Posterior cingulate gyrus (tissue), 11 donors: ENCODE data around the gene PDE9A.

Experiments used
- DNase-seq, 10 donors: peaks; one replicate each; pipeline versions ENCODE4 v3.0.0 to v3.0.0-alpha.2; 2020 to 2021; ENCODE audit warnings: mixed read lengths in 3 of 10
- intact Hi-C: fragments of 100-400 bp; cut with DNase I; formaldehyde crosslinking; loops from one replicate; pipeline ENCODE4 v1.15.1; 2023

Gene PDE9A

DNA sequence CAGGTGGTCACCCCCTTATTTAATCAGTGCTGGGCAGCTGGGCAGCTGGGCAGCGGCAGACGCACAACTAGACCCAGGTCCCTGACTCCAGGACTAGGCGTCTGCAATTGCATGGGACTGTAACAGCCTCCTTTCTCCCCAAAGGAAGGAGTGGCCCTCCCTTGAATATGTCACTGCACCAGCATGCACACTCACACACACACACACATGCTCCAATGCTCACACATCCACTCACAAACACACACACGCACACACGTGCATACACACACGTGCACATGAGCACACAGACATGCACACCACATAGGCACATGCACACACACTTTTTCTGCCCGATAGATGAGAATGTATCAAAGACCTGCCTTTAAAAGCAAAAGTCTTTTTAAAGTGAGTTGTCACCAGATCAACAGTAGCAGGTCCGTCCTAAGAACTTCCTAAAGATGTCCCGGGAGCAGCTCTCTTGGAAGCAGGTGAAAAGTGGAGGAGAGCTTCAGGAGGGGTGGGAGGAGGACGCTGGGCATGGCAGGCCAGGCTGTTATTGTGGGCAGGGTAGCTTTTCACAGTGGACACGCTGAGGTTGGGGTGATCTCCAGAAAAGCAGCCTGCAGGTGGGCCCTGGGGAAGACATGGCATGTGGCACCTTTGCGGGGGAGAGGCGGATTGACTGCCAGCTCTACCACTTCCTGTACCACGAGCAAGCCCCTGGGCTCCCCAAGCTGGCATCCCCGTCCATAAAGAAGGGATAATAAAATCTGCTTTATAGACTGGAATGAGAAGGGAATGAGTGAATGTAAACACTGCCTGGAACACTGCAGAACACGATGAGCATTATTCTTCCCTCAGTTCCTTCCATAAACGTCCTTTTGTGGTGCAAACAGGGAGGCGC is 1.7 kb downstream of the PDE9A start:
- DNase-seq = peak in 3 of 10 donors; percentile 24 to 35 (median 25)
- intact Hi-C loops = loop anchor here (2.0 to 10.0 kb wide), 3 partner anchors 60 to 210 kb away; no protein-coding TSS in a partner anchor

DNA sequence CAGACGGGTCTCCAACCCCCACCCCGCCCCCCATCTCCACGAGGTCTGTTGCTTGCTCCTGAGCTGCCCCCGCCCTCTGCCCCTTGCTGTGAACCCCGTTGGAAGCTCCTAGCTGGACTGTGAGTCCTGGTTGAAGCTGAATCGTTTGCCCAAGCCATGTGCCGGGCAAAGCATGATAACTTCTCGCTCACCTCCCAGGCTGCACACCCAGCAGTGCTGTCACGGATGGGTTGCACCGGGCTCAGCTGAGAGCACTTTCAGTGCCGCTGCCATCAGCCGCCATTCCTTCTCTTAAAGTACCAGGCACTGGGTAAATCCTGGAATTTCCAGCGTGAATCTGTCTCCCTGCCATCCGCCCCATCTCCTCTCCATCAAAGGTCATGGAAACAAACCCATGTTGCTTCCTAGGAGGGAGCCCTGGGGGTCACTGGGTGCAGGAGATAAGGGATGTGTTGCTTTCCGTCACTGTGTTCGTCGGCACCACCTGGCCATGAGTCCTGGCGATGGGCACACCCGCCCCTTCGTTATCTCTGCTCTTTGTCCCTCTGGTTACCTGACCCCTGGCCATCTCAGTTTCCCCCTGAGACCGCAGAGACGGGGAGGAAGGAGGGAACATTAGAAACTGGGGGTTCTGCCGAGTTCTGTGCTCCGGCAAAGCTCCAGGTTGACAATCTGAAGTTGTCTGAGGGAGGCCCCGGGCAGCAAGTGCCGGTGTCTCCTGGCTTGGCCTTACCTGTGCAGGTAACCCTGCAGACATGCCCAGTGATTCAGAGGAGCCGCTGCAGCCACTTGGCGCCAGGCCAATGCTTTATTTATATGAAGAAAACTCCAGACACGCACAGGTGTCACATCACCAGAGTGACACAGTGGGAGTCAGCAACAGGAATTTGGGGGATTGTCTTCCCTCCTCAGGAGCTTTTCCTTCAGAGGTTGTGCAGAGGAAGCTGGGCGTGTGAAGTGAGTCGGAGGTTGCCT is 2.7 kb downstream of the PDE9A start:
- peak in 3 of 10 donors; percentile 50 to 71 (median 60) for DNase-seq
- intact Hi-C loops = loop anchor here (2.0 to 10.0 kb wide), 3 partner anchors 61 to 209 kb away; no protein-coding TSS in a partner anchor

DNA sequence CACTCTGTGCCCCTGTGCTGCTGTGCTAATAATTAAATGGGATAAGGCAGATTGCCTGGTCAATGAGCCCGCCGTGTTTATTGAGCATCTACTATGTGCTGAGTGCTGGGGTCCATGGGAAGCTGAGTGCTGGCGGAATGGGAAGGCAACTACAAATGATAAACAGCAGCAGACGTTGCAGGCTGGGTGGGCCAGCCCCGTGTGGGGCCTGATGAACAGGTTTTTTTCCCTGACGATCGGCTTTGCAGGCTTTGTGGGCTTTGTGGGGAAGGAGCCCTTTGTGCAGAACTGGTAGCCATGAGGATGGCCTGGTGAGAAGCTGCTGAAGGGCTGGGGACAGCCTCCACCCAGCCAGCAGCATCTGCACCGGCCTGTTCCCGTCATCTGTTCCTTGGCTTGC is 3.5 kb downstream of the PDE9A start:
- DNase-seq = peak in 2 of 10 donors; percentile 55 to 59
- intact Hi-C loops = loop anchor here (10.0 kb wide), 2 partner anchors 62 to 208 kb away; no protein-coding TSS in a partner anchor

DNA sequence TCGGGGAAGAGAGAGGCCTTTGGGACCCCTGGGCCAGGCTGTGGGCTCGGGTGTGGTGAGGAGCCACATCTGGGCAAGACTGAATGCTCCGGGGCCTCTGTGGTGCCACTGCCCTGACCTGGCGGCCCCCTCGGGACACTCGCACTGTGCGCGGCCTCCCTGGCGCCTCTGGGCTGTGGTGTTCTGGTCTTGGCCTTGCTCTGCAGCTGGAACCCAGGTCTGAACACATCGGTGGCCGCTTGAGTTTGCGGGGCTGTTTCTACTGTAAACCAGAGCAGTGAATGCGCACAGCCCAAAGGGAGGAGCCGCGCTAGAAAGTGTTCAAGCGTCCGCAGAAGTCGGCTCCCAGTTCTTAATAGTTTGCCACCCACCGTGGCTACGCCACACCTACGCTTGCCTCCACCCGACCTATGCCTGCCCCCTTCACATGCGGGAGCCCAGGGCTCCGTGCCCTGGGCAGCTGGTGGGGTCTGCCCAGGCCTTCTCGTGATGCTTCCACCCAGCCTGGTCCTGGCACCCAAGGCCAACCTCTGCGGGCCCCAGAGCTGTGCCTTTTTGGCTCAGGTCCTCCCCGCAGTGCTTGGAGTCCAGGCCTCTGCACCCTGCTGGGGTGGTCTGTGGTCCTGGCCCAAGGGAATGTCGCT is 4.4 kb downstream of the PDE9A start:
- peak in 4 of 10 donors; percentile 15 to 76 (median 55) for DNase-seq
- intact Hi-C loops = loop anchor here (10.0 kb wide), 2 partner anchors 63 to 207 kb away; no protein-coding TSS in a partner anchor

DNA sequence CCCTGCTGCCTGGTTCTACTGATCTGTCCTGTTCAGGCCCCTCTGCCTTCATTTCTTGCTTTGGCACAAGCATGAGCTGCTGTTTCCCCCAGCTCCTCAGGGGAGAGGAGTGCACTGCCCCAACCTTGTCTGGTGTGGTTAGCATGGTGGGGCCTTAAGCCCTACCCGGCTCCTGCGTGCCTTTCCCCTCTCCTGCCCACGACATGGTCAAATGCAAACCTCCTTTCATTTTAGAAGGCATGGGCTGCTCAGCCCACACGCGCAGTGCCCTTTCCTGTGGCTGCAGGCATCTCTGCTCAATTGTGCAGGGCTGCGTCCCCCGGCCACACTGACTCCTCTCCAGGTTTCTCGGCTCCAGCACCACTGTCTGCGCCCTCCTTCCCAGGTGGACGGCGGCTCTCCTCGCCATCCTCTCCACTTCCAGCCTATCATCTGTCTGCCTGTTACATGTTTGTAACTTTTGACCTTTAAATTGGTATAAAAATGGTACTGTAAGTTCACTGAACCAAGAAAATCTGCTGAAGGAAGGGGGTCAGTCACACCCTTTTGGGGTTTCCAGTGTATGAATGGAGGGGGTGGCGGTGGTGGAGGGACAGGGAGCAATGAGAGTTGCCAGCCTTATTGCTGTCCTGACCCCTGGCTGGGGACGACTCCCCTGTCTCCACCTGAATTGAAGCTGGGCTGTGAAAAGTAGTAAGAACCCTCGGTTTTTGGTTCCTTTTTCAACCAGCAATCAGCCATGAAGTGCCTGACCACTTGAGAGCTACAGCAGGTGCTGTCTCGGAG is 5.1 kb downstream of the PDE9A start:
- intact Hi-C loops = loop anchor here (10.0 kb wide), 2 partner anchors 64 to 206 kb away; no protein-coding TSS in a partner anchor
- peak in 3 of 10 donors; percentile 7 to 59 (median 52) for DNase-seq

DNA sequence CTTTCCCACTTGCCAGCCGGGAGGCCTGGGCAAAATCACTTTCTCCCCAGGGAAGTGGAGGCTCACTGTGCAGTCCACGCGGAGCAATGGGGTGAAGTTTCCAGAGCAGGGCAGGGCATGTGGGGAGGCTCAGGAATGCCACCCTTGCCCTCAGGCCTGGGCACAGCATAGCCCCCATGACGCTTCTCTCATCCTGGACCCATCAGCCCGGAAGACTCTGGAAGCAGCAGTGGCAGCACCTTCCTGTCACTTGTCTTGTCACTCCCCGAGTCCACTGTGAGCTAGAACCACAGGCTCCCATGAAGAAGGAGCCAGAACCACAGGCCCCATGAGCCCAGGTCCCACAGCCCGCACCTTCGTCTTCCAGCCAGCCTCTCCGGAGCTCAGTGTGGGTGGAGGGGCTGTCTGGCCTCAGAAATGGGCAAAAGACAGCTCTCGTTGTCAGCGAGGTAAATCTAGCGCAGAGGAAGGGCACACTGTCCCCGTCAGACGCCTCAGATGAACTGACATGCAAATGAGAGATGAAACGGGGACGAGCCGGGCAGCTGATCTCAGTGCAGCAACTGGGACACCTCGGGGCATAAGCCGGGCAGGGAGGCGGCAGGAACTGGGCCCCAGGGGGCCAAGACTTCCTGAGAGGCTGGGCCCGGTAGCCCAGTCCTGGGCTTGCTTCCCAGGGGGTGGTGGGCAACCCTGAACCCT is 6.1 kb downstream of the PDE9A start:
- intact Hi-C loops = loop anchor here (10.0 kb wide), 2 partner anchors 65 to 205 kb away; no protein-coding TSS in a partner anchor
- peak in 3 of 10 donors; percentile 65 to 77 (median 69) for DNase-seq

DNA sequence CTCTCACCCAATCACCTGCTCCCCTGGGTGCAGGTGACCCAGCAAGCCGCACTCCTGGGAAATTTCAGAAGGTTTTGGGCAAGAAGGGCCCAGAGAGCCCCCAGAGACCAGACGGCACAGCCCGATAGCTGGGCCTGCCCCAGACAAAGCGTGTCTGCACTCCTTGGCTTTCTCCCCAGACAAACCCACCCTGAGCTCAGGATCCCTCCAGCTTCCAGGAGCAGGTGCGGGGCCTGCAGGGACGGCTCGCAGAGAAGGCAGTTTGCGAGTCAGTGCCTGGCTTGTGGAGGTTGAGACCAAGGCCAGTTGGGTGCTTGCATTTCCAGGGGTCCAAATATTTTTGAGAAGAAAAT is 6.7 kb downstream of the PDE9A start:
- intact Hi-C loops = no loop called here
- DNase-seq = peak in 2 of 10 donors; percentile 61 to 77

DNA sequence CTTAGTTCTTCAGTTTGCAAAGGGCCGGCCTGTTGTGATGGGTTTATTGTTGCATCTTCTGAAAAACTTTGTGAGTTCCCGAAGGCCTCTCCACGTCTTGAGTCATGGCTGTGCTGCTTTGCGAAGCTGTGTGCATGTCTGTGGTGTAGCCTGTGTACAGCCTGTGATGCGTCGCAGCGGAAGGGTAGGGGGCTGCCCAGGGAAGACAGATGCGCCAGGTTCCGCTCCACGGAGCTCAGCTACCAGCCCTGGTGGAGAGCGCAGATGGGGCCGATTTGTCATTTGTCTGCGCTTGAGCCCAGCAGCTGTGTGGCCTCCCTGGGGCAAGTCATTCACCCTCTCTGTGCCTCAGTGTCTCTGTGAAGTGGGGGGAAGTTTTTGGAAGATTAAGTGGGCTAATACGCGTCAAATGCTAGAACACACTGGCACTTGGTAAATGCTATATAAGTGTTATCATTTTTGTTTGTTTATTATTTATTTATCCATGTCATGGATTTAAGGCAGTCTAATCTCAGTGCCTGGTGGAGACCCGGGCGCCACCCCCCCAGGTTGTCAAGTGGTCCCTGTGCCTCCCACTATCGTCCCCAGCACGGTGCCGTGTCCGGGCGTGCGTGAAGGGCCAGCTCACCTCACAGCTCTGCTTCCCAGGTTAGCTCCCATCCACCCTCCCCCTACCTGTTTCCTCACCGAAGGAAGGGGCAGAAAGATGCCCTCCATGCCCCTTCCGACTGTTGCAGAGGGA is 8.4 kb downstream of the PDE9A start:
- intact Hi-C loops = no loop called here
- DNase-seq = peak in 1 of 10 donors; percentile 55

DNA sequence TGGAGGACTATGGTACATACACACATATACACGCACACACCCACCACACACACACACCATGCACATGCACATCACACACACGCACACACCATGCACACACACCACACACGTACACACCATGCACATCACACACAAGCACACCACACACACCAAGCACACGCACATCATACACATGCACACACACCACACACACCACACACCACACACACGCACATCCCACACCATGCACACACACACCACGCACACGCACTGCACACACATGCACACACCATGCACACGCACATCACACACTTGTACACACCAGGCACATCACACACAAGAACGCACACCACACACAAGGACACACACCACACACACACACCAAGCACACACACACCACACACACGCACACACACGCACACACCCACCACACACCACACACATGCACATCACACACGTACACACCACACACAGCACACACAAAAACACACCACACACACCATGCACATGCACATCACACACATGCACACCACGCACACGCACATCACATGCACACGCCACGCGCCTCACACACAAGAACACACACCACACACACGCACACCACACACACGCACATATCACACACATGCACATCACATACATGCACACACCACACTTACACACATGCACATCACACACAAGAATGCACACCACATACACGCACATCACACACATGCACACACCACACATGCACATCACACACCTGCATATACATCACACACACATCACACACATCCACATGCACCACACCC is 9.2 kb downstream of the PDE9A start:
- intact Hi-C loops = no loop called here
- DNase-seq = peak in 1 of 10 donors; percentile 37

DNA sequence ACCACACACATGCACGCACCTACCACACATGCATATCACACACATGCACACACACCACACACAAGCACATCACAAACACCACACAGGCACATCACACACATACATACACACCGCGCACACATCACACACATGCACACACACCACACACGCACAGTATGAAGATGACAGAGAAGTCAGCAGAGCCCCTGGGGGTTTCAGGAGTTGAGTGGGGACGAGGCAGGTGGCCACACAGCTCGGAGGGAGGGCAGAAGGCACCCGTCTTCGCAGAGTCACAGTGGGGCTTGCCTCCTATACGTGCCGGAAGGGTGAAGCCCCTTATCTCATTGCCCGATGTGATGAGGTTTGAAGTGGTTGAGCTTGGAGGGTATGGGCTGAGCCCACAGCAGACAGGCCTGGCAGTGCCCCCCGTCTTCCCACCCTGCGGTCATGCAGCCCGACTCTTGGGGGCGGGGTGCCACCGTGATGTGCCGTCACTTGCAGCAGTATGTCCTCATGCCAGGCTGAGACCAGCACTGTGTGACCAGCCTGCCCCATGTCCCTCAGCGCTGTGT is 9.9 kb downstream of the PDE9A start:
- DNase-seq = peak in 1 of 10 donors; percentile 72
- intact Hi-C loops = no loop called here

DNA sequence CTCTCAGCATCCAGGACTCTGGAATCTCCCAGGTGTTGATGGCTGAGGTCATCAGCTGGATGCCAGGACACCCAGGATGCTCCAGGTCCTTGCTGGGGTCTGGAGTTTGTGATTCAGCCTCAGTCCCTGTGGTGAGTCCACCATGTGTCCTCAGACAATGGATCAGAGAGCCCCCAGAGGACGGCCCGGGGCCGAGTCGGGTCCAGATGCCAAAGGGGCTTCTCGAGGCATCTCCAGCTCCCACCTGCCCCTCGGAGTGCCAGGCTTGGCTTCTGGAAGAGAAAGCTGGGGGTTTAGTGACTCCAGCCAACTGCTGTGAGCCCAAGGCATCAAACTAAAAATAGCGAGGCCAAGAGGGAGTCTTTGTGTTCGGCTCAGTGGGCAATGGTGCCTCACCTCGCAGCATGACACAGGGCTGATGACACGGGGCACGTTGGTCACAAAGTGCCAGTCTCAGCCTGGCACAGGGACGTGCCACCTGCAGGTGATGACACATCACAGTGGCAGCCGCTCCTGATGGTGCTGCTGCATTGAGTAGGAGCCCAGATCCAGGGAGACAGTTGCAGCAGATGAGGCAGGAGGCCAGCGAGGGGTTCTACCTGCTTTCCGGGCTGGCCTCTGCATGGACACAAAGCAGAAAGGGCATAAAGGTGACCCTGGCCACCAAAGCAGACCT is 10.6 kb downstream of the PDE9A start:
- intact Hi-C loops = no loop called here
- peak in 1 of 10 donors; percentile 81 for DNase-seq

DNA sequence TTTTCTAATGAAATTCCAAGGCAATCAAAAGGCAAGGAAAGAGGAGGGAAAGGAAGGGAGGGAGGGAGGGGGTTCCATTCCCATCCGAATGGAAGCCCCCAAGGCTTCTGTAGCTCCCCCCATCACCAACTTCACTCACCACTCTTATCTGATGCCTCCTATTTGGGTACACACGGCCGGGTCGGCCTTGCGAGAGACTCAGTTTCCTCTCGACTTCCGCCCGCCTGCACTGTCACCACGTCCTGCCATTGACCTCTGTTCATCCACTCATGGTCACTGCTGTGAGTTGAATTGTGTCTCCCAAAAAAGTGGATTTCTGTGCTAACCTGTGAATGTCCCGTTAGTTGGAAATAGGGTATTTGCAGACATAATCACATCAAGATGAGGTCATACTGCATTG is 11.2 kb downstream of the PDE9A start:
- intact Hi-C loops = no loop called here

DNA sequence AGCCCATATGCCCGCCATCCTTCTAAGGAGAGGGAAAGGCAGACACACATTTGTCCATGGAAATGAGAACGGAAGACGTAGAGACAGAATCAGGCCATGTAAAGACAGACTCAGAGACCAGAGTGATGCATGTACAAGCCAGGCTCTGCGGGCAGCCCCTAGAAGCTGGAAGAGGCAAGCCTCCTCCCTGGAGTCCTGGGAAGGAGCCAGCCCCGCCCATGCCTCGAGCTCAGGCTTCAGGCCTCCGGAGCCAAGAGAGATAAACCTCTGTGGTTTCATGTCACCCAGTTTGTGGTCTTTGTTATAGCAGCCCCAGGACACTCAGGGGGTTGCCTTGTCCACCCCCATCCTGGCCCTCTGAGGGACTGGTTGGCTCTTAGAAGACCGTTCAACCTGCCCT is 11.6 kb downstream of the PDE9A start:
- DNase-seq = no peak
- intact Hi-C loops = no loop called here

More for the DNA sequence above, 11.2 kb downstream of the PDE9A start:
- peak in 1 of 10 donors; percentile 77 for DNase-seq

DNA sequence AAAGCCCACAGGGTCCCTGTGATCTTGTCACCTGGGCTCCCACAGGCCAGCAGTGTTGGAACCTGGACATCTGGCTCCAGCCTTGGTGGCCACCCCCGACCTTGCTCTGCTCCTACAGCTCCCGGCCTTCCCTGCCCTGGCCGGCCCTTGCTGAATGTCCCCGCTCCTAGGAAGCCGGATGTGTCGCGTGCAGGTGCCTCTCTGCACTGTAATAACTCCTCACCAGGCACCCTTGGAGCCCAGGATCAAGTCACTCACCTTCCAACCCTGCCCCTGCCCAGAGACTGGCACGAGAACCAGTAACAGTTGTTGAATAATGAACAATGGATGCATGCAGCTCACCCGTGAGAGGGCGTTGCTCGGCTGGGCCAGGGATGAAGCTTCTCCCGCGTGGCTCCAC is 12.1 kb downstream of the PDE9A start:
- intact Hi-C loops = no loop called here
- peak in 1 of 10 donors; percentile 87 for DNase-seq

DNA sequence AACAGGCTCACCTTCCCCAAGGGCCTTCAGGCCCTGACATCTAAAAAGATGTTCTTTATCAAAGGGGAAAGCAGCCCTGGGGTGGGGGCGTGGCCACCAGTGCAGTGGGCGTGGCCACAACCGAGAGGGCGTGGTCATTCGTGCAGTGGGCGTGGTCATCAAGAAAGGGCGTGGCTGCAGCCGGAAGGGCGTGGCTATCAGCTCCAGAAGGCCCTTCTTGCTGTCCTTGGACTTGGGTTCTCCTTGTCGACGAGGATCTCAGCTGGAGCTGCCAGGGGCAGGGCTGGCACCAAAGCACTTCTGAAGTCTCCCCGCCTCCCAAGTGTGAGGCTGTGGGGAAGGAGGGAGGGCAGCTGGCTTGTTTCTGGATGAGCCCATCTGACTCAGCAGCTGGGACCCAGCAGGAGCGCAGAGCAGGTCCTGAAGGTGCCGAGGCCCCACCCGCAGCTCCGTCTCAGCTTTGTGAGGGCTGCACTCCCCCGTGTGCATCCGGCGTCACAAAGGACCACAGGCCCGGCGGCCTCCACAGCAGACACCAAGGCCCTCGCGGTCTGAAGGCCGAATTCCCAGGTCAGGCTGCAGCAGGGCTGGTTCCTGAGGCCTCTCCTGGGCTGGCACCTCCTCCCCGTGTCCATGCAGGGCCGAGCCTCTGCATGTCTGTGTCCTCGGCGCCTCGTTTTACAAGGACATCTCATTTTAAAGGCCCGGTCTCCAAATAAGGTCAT is 12.8 kb downstream of the PDE9A start:
- DNase-seq = no peak

DNA sequence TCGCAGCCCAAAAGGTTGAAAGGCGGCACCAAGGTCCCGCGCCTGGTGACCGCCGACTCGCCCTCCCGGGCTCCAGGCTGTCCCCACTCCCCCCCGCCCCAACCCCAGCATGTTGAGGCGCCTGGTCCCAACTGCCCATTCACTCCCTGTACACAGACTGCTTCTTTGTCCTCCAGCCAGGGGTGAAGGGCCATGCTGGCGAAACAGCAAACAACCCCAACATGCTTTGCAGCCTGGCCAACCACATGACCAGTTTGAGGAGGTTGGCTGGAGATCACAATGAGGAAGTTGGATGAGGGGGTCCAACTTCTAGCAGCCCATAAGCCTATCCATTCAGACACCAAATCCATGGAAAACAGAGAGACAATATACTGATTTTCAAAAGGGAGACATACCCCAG is 13.5 kb downstream of the PDE9A start:
- DNase-seq = peak; percentile 54 to 95 (median 73)
- intact Hi-C loops = no loop called here

More for the DNA sequence above, 12.8 kb downstream of the PDE9A start:
- intact Hi-C loops = no loop called here
